ENCODE measurements around the gene STXBP5. TPM values are rescaled to one million over a fixed set of nuclear protein-coding genes. Genes with fewer than 3 reads are reported as not detected.
A peak's percentile ranks its signal among the peaks of the same experiment; 100 is the strongest.

Gene STXBP5
- total and polyA plus RNA-seq, 2 of the 13 experiments (the other 11 are each of a cell fraction or from before 2014, with no cell fraction given) = 8.8 to 19.4 TPM

- TF ChIP-seq MATR3 (CRISPR knock-in tag; IDR thresholded peaks at IDR 0.05) = no peak
Observed at GRCh38 chr6:147227770-147228320, 23.6 kb downstream of the STXBP5 start (continued).

- 94% methylated on average over 1 of the region's 1 CpG for WGBS (ENCODE audit: low lambda C conversion rate)
- POLR2A ChIA-PET = no interaction called here
- H3K36me3 ChIP-seq (replicated peaks in 1 of 2; ENCODE audit: control insufficient read depth in 1 of 2, insufficient read depth in 2 of 2, low read length in 2 of 2) = no peaks in the 10 kb centered on the region; a peak in 1 of 5 replicates
- no peaks in the 10 kb centered on the region for H3K9me3 ChIP-seq (ENCODE audit: low read length)
- ATAC-seq (no peak), DNase-seq (ENCODE audit: low spot score) (no peak), FAIRE-seq (no peak)
- no peaks in the 10 kb centered on the region for H4K20me1 ChIP-seq (ENCODE audit: insufficient read depth, low read length)
- CTCF ChIA-PET (ENCODE audit: low intra/inter-chr PET ratio, low total read pairs) = no interaction called here
- H2AFZ ChIP-seq (ENCODE audit: low read length) = no peak overlapping the region
- TF ChIP-seq MAFK (conservative IDR thresholded peaks at IDR 0.05 in 1 of 2, IDR thresholded peaks at IDR 0.05 in 1 of 2; ENCODE audit: low read length in 2 of 2) (peak; percentile 51 to 62), ZNF501 (CRISPR knock-in tag; IDR thresholded peaks at IDR 0.05) (no peak)
- intact Hi-C loops (cut with micrococcal nuclease; ENCODE audit: unreplicated experiment) (no loop called here), in situ Hi-C loops (cut with HindIII; ENCODE audit: extremely low pct_ligation_motif_present, low pct_unique_long_range_greater_than_20kb) (no loop called here)
- no peaks in the 10 kb centered on the region for H3K79me2 ChIP-seq (ENCODE audit: insufficient read depth, low read length)
- H3K4me1 ChIP-seq (ENCODE audit: insufficient read depth, low read length) = no peaks in the 10 kb centered on the region
- no peak overlapping the region for H3K4me2 ChIP-seq (ENCODE audit: low read depth, low read length)
- H3K9ac ChIP-seq (ENCODE audit: insufficient read depth, low read depth, low read length) = no peak overlapping the region
- no TSS peak for BruUV-seq (replicated peaks)
- no peak overlapping the region for H3K4me3 ChIP-seq (replicated peaks in 1 of 3; ENCODE audit: insufficient read depth in 1 of 3, low read depth in 2 of 3, low read length in 3 of 3)
- H3K27me3 ChIP-seq (ENCODE audit: control insufficient read depth in 1 of 2, insufficient read depth in 2 of 2, low read length in 2 of 2) = no peaks in the 10 kb centered on the region
- H3K27ac ChIP-seq (ENCODE audit: extremely low read length, insufficient read depth, low read length) = no peak overlapping the region
Observed at GRCh38 chr6:147231589-147231988, 27.4 kb downstream of the STXBP5 start.

- no peaks in the 10 kb centered on the region; a peak in 1 of 5 replicates for H3K36me3 ChIP-seq (replicated peaks in 1 of 2; ENCODE audit: control insufficient read depth in 1 of 2, insufficient read depth in 2 of 2, low read length in 2 of 2)
- H3K4me3 ChIP-seq (replicated peaks in 1 of 3; ENCODE audit: insufficient read depth in 1 of 3, low read depth in 2 of 3, low read length in 3 of 3) = no peak overlapping the region
- H3K9ac ChIP-seq (ENCODE audit: insufficient read depth, low read depth, low read length) = no peak overlapping the region
- H2AFZ ChIP-seq (ENCODE audit: low read length) = no peak overlapping the region
- H3K9me3 ChIP-seq (ENCODE audit: low read length) = no peaks in the 10 kb centered on the region
- H3K27me3 ChIP-seq (ENCODE audit: control insufficient read depth in 1 of 2, insufficient read depth in 2 of 2, low read length in 2 of 2) = no peaks in the 10 kb centered on the region
- intact Hi-C loops (cut with micrococcal nuclease; ENCODE audit: unreplicated experiment) (no loop called here), in situ Hi-C loops (cut with HindIII; ENCODE audit: extremely low pct_ligation_motif_present, low pct_unique_long_range_greater_than_20kb) (no loop called here)
- peak; percentile 99 for TF ChIP-seq MAFF (IDR thresholded peaks at IDR 0.05; ENCODE audit: low read depth, low read length)
- TF ChIP-seq MAFK (conservative IDR thresholded peaks at IDR 0.05 in 1 of 2, IDR thresholded peaks at IDR 0.05 in 1 of 2; ENCODE audit: low read length in 2 of 2) = peak; percentile 99
- no peak for TF ChIP-seq E2F2 (CRISPR knock-in tag; IDR thresholded peaks at IDR 0.05; ENCODE audit: borderline replicate concordance)
- TF ChIP-seq TEAD2 (CRISPR knock-in tag; IDR thresholded peaks at IDR 0.05) = no peak
- WGBS (ENCODE audit: low lambda C conversion rate) = 95% methylated on average over 2 of the region's 2 CpGs
- BruUV-seq (replicated peaks) = no TSS peak
- no peak for FAIRE-seq
- no peak for ATAC-seq
- H4K20me1 ChIP-seq (ENCODE audit: insufficient read depth, low read length) = no peaks in the 10 kb centered on the region
- H3K4me2 ChIP-seq (ENCODE audit: low read depth, low read length) = no peak overlapping the region
- no peaks in the 10 kb centered on the region for H3K79me2 ChIP-seq (ENCODE audit: insufficient read depth, low read length)
- H3K4me1 ChIP-seq (ENCODE audit: insufficient read depth, low read length) = no peaks in the 10 kb centered on the region
- no peak overlapping the region for H3K27ac ChIP-seq (ENCODE audit: extremely low read length, insufficient read depth, low read length)
- DNase-seq (ENCODE audit: low spot score) = no peak
- ChIA-PET CTCF (ENCODE audit: low intra/inter-chr PET ratio, low total read pairs) (no interaction called here), POLR2A (no interaction called here)
Observed at GRCh38 chr6:147234685-147235084, 30.5 kb downstream of the STXBP5 start.
